ENCODE results near the gene PTGER1. TPM values are rescaled to one million over a fixed set of nuclear protein-coding genes. Genes with fewer than 3 reads are reported as not detected.

The PTGER1 gene
- total RNA-seq, 1 experiment from 2014 or later, result 0.63 TPM

GRCh38 chr19:14437578-14438140 lies 37.5 kb downstream of the PTGER1 start:
- no peaks in the 10 kb centered on the region for H3K27me3 Mint-ChIP-seq (ENCODE audit: low read depth)
- Histone ChIP-seq H3K14ac (ENCODE audit: insufficient read depth, low read length) (no peak overlapping the region), H3K79me1 (ENCODE audit: insufficient read depth, low read depth, low read length, poor library complexity, severe bottlenecking) (peaks cover 4% of the 10 kb centered on the region), H2AK5ac (ENCODE audit: insufficient read length, low read length) (no peak overlapping the region), H4K5ac (ENCODE audit: insufficient read length, low read depth, low read length) (no peak overlapping the region), H3K27me3 (ENCODE audit: insufficient read depth, low read length) (no peaks in the 10 kb centered on the region), H3K4ac (ENCODE audit: low read depth, low read length) (no peak overlapping the region), H2BK120ac (ENCODE audit: low read depth, low read length, poor library complexity, severe bottlenecking) (no peak overlapping the region), H2BK15ac (ENCODE audit: low read depth, low read length) (no peak overlapping the region), H3K18ac (ENCODE audit: insufficient read length, low read depth, low read length) (no peak overlapping the region), H3K79me2 (ENCODE audit: insufficient read depth, low read length) (peaks cover 5% of the 10 kb centered on the region; the same call in 1 of the 2 replicates), H2BK20ac (ENCODE audit: low read depth, low read length, poor library complexity, severe bottlenecking) (no peak overlapping the region), H3K27ac (ENCODE audit: insufficient read length, low read depth, low read length) (no peak overlapping the region), H2AFZ (ENCODE audit: low read length) (no peak overlapping the region), H4K20me1 (ENCODE audit: control insufficient read depth, insufficient read depth, insufficient read length) (no peaks in the 10 kb centered on the region), H4K91ac (ENCODE audit: insufficient read length, low read depth, low read length) (no peak overlapping the region), H4K8ac (replicated peaks; ENCODE audit: insufficient read length, low read depth, low read length) (no peak overlapping the region), H3K4me2 (ENCODE audit: insufficient read depth, insufficient read length, low read length) (no peak overlapping the region), H2BK12ac (ENCODE audit: insufficient read length, low read depth, low read length) (no peak overlapping the region), H3K23ac (ENCODE audit: insufficient read length, low read depth, low read length) (no peak overlapping the region), H3K23me2 (ENCODE audit: insufficient read length, low read depth, low read length, poor library complexity, severe bottlenecking) (peaks cover 7% of the 10 kb centered on the region), H2BK5ac (ENCODE audit: insufficient read length, low read length) (no peak overlapping the region), H3K56ac (ENCODE audit: insufficient read length, low read depth, low read length) (no peak overlapping the region), H3K9me3 (ENCODE audit: control insufficient read depth, low read depth, low read length) (no peaks in the 10 kb centered on the region), H3K9ac (ENCODE audit: extremely low read depth, insufficient read length, low read length) (no peak overlapping the region), H3K4me1 (ENCODE audit: insufficient read depth, low read length) (no peaks in the 10 kb centered on the region), H3T11ph (ENCODE audit: low read length) (no peak overlapping the region)
- TF ChIP-seq CTCF (conservative IDR thresholded peaks at IDR 0.05), result no peak
- no peak overlapping the region for H3K4me3 Mint-ChIP-seq
- WGBS (ENCODE audit: extremely low coverage, insufficient read length, low lambda C conversion rate), result no CpG with 5 or more reads among the region's 7 CpGs
- DNase-seq, result no peak
- no peaks in the 10 kb centered on the region for H3K9me3 Mint-ChIP-seq
- H3K36me3 Mint-ChIP-seq (ENCODE audit: insufficient read depth in 1 of 3, low read depth in 3 of 3), result peaks cover 7 to 18% (median 9%) of the 10 kb centered on the region in 3 experiments; a peak in 6 of 7 replicates
- peaks cover 12 to 13% of the 10 kb centered on the region in 2 experiments for H3K4me1 Mint-ChIP-seq
- no peak overlapping the region for H3K27ac Mint-ChIP-seq
